ENCODE measurements around the gene ROBO1.

ROBO1 gene

GRCh38 chr3:79217096-79217495 lies 550.7 kb downstream of the ROBO1 start:
- Histone ChIP-seq H3K4me1 (ENCODE audit: control insufficient read depth, insufficient read depth, low read length) (no peaks in the 10 kb centered on the region), H3K27me3 (ENCODE audit: control insufficient read depth, insufficient read depth, low read length) (no peaks in the 10 kb centered on the region), H3K4me2 (ENCODE audit: low read length) (no peak overlapping the region), H3K9ac (ENCODE audit: low read depth, low read length) (no peak overlapping the region), H3K9me3 (replicated peaks; ENCODE audit: low read length) (no peaks in the 10 kb centered on the region), H3K4me3 (ENCODE audit: low read length) (no peak overlapping the region), H3K36me3 (ENCODE audit: insufficient read depth, low read length) (no peaks in the 10 kb centered on the region)

DNA sequence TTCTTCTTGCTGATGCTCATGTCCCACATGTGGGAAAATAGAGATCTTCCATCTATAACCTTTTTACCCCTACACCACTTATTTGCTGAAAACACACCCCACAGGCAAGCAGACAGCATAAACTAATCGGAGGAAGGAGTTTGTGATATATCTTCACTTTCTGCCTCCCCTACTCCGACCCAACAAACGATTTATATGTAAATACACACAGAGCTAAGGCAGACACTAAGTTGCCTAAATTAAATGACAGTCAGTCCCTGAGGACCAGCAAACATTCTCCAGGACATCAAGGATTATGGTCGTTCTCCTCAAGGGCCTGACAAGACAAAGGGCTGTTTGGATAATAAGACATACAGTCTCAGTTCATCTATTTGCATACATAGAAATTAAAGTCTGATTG lies 552.5 kb downstream of the ROBO1 start:
- H3K27me3 ChIP-seq (ENCODE audit: control insufficient read depth, insufficient read depth, low read length): no peaks in the 10 kb centered on the region
- no peaks in the 10 kb centered on the region for H3K9me3 ChIP-seq (replicated peaks; ENCODE audit: low read length)
- no peak overlapping the region for H3K9ac ChIP-seq (ENCODE audit: low read depth, low read length)
- no peaks in the 10 kb centered on the region for H3K36me3 ChIP-seq (ENCODE audit: insufficient read depth, low read length)
- H3K4me2 ChIP-seq (ENCODE audit: low read length): no peak overlapping the region
- H3K4me1 ChIP-seq (ENCODE audit: control insufficient read depth, insufficient read depth, low read length): no peaks in the 10 kb centered on the region
- no peak overlapping the region for H3K4me3 ChIP-seq (ENCODE audit: low read length)

- Histone ChIP-seq H3K4me3 (ENCODE audit: low read length) (no peak overlapping the region), H3K9me3 (replicated peaks; ENCODE audit: low read length) (no peaks in the 10 kb centered on the region), H3K4me2 (ENCODE audit: low read length) (no peak overlapping the region), H3K9ac (ENCODE audit: low read depth, low read length) (no peak overlapping the region), H3K36me3 (ENCODE audit: insufficient read depth, low read length) (no peaks in the 10 kb centered on the region), H3K4me1 (ENCODE audit: control insufficient read depth, insufficient read depth, low read length) (no peaks in the 10 kb centered on the region), H3K27me3 (ENCODE audit: control insufficient read depth, insufficient read depth, low read length) (no peaks in the 10 kb centered on the region)
These were observed 556.0 kb downstream of the ROBO1 start for GRCh38 chr3:79211586-79212359.

GRCh38 chr3:79204351-79204750 lies 563.4 kb downstream of the ROBO1 start:
- no peaks in the 10 kb centered on the region for H3K9me3 ChIP-seq (replicated peaks; ENCODE audit: low read length)
- H3K9ac ChIP-seq (ENCODE audit: low read depth, low read length): no peak overlapping the region
- H3K4me1 ChIP-seq (ENCODE audit: control insufficient read depth, insufficient read depth, low read length): no peaks in the 10 kb centered on the region
- H3K27me3 ChIP-seq (ENCODE audit: control insufficient read depth, insufficient read depth, low read length): no peaks in the 10 kb centered on the region
- H3K36me3 ChIP-seq (ENCODE audit: insufficient read depth, low read length): no peaks in the 10 kb centered on the region
- no peak overlapping the region for H3K4me3 ChIP-seq (ENCODE audit: low read length)
- H3K4me2 ChIP-seq (ENCODE audit: low read length): no peak overlapping the region

GRCh38 chr3:79203144-79203519 lies 564.7 kb downstream of the ROBO1 start:
- Histone ChIP-seq H3K4me2 (ENCODE audit: low read length) (no peak overlapping the region), H3K36me3 (ENCODE audit: insufficient read depth, low read length) (no peaks in the 10 kb centered on the region), H3K27me3 (ENCODE audit: control insufficient read depth, insufficient read depth, low read length) (no peaks in the 10 kb centered on the region), H3K9ac (ENCODE audit: low read depth, low read length) (no peak overlapping the region), H3K4me3 (ENCODE audit: low read length) (no peak overlapping the region), H3K4me1 (ENCODE audit: control insufficient read depth, insufficient read depth, low read length) (no peaks in the 10 kb centered on the region), H3K9me3 (replicated peaks; ENCODE audit: low read length) (no peaks in the 10 kb centered on the region)

GRCh38 chr3:79202471-79203143 lies 565.2 kb downstream of the ROBO1 start:
- Histone ChIP-seq H3K9ac (ENCODE audit: low read depth, low read length) (no peak overlapping the region), H3K9me3 (replicated peaks; ENCODE audit: low read length) (no peaks in the 10 kb centered on the region), H3K4me1 (ENCODE audit: control insufficient read depth, insufficient read depth, low read length) (no peaks in the 10 kb centered on the region)

GRCh38 chr3:79200456-79200855 lies 567.3 kb downstream of the ROBO1 start:
- Histone ChIP-seq H3K9me3 (replicated peaks; ENCODE audit: low read length) (no peaks in the 10 kb centered on the region), H3K9ac (ENCODE audit: low read depth, low read length) (no peak overlapping the region), H3K4me3 (ENCODE audit: low read length) (no peak overlapping the region), H3K27me3 (ENCODE audit: control insufficient read depth, insufficient read depth, low read length) (no peaks in the 10 kb centered on the region), H3K4me2 (ENCODE audit: low read length) (no peak overlapping the region), H3K36me3 (ENCODE audit: insufficient read depth, low read length) (no peaks in the 10 kb centered on the region), H3K4me1 (ENCODE audit: control insufficient read depth, insufficient read depth, low read length) (no peaks in the 10 kb centered on the region)

More at GRCh38 chr3:79202471-79203143, 565.2 kb downstream of the ROBO1 start:
- Histone ChIP-seq H3K4me3 (ENCODE audit: low read length) (no peak overlapping the region), H3K27me3 (ENCODE audit: control insufficient read depth, insufficient read depth, low read length) (no peaks in the 10 kb centered on the region), H3K4me2 (ENCODE audit: low read length) (no peak overlapping the region), H3K36me3 (ENCODE audit: insufficient read depth, low read length) (no peaks in the 10 kb centered on the region)

DNA sequence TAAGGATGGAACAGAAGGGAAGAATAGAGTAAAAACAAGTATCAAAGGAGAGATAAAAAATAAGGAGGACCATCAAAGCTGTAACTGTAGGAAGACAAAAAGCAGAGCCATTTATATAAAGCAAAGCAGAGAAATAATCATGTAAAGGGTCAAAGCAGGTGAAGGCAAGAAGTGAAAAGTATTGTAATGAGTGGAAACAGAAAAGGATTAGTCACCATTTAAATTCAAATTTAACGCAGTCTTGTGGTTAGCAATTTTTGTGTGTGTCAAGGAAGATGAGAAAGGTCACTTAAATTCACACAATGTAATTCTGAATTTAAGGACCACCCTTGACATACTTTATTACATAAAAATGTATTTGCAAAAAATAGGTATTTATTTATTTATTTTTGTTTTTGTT lies 567.8 kb downstream of the ROBO1 start:
- Histone ChIP-seq H3K4me2 (ENCODE audit: low read length) (no peak overlapping the region), H3K9me3 (replicated peaks; ENCODE audit: low read length) (no peaks in the 10 kb centered on the region), H3K36me3 (ENCODE audit: insufficient read depth, low read length) (no peaks in the 10 kb centered on the region), H3K4me1 (ENCODE audit: control insufficient read depth, insufficient read depth, low read length) (no peaks in the 10 kb centered on the region), H3K9ac (ENCODE audit: low read depth, low read length) (no peak overlapping the region), H3K27me3 (ENCODE audit: control insufficient read depth, insufficient read depth, low read length) (no peaks in the 10 kb centered on the region), H3K4me3 (ENCODE audit: low read length) (no peak overlapping the region)

DNA sequence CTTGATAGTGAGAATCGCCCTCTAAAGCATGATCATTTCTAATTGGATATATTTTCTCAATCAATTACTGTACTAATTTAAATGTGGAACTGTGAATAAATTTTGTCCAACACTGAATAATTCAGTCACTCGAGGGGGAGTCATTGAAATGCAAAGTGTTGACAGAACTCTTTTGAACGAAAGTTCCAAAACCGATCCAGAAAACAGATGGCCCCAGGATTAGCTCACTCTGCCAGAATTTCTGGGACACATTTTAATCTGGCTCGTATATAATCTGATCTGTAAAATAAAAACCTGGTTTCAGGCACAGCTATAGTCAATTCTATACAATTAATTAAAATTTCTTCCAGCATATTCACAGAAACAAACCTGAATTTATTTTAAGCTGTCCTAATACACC lies 580.4 kb downstream of the ROBO1 start:
- no peaks in the 10 kb centered on the region for H3K9me3 ChIP-seq (replicated peaks; ENCODE audit: low read length)
- no peaks in the 10 kb centered on the region for H3K36me3 ChIP-seq (ENCODE audit: insufficient read depth, low read length)
- H3K4me2 ChIP-seq (ENCODE audit: low read length): no peak overlapping the region

DNA sequence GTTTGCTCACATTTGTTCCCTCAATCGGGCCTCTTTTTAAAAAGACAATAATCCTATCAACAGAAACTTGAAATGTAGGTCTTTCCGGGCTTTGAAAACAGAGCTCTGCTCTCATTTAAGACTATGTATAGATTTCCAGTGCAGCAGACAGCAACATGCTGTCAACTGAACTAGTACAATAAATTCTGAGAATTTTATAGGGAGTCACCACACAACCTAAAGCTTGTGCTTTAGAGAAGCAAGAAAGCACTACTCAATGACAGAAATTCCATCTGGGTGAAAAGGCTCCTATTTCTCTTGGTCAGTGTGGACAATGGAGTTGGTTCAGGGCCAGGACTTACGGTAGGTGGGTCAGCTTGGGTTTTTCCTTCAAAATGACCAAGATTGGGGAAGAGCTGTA lies 583.5 kb downstream of the ROBO1 start:
- H3K4me1 ChIP-seq (ENCODE audit: control insufficient read depth, insufficient read depth, low read length): no peaks in the 10 kb centered on the region
- no peaks in the 10 kb centered on the region for H3K9me3 ChIP-seq (replicated peaks; ENCODE audit: low read length)
- H3K36me3 ChIP-seq (ENCODE audit: insufficient read depth, low read length): no peaks in the 10 kb centered on the region
- no peak overlapping the region for H3K4me3 ChIP-seq (ENCODE audit: low read length)
- H3K9ac ChIP-seq (ENCODE audit: low read depth, low read length): no peak overlapping the region
- H3K27me3 ChIP-seq (ENCODE audit: control insufficient read depth, insufficient read depth, low read length): no peaks in the 10 kb centered on the region
- H3K4me2 ChIP-seq (ENCODE audit: low read length): no peak overlapping the region

More for the DNA sequence above, 580.4 kb downstream of the ROBO1 start:
- no peaks in the 10 kb centered on the region for H3K27me3 ChIP-seq (ENCODE audit: control insufficient read depth, insufficient read depth, low read length)
- H3K9ac ChIP-seq (ENCODE audit: low read depth, low read length): no peak overlapping the region
- H3K4me1 ChIP-seq (ENCODE audit: control insufficient read depth, insufficient read depth, low read length): no peaks in the 10 kb centered on the region
- no peak overlapping the region for H3K4me3 ChIP-seq (ENCODE audit: low read length)

- no peak overlapping the region for H3K4me2 ChIP-seq (ENCODE audit: low read length)
- H3K4me1 ChIP-seq (ENCODE audit: control insufficient read depth, insufficient read depth, low read length): no peaks in the 10 kb centered on the region
- H3K9me3 ChIP-seq (replicated peaks; ENCODE audit: low read length): no peaks in the 10 kb centered on the region
- H3K27me3 ChIP-seq (ENCODE audit: control insufficient read depth, insufficient read depth, low read length): no peaks in the 10 kb centered on the region
- H3K9ac ChIP-seq (ENCODE audit: low read depth, low read length): no peak overlapping the region
- H3K36me3 ChIP-seq (ENCODE audit: insufficient read depth, low read length): no peaks in the 10 kb centered on the region
- no peak overlapping the region for H3K4me3 ChIP-seq (ENCODE audit: low read length)
These were observed 584.3 kb downstream of the ROBO1 start for GRCh38 chr3:79183496-79183895.
